ENCODE data around the gene C12orf42. TPM values are rescaled to one million over a fixed set of nuclear protein-coding genes. Genes with fewer than 3 reads are reported as not detected.

C12orf42 gene
- total RNA-seq, 4 donors from 2014 or later = not detected

DNA sequence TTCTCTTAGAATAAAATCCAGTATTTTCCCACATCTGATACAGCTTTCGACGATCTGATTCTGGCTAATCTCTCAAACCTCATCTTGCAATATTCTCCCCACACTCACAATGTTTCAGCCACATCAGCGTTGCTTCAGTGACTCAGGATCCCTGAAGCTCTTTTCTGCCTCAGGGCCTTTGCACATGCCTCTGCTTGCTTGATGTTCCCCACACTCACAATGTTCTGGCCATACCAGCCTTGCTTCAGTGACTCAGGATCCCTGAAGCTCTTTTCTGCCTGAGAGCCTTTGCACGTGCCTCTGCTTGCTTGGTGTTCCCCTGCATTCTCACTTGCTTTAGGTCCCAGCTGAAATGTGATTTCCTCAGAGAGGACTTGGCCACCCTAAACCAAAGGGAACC is 2.6 kb downstream of the C12orf42 start:
- no peak for DNase-seq (ENCODE audit: low spot score in 2 of 2)
- no peak for TF ChIP-seq POLR2A (IDR thresholded peaks at IDR 0.05)
- no peak for TF ChIP-seq CTCF (IDR thresholded peaks at IDR 0.05)
- intact Hi-C loops (cut with DNase I; ENCODE audit: low total_unique reads) = no loop called here
- no peak overlapping the region for H3K4me3 ChIP-seq (ENCODE audit: low read depth, poor library complexity, severe bottlenecking)
- WGBS, 2 donors = 53 to 54% methylated on average over 4 of the region's 4 CpGs

- 58 to 65% methylated on average over 4 of the region's 4 CpGs for WGBS, 2 donors
- intact Hi-C loops (cut with DNase I; ENCODE audit: low total_unique reads) = no loop called here
- H3K4me3 ChIP-seq (ENCODE audit: low read depth, poor library complexity, severe bottlenecking) = no peak overlapping the region
- DNase-seq (ENCODE audit: low spot score in 2 of 2) = no peak
- TF ChIP-seq CTCF (IDR thresholded peaks at IDR 0.05) = no peak
- no peak for TF ChIP-seq POLR2A (IDR thresholded peaks at IDR 0.05)
Measured at GRCh38 chr12:103482365-103482764, 13.4 kb downstream of the C12orf42 start.

- whole genome bisulfite sequencing, 2 donors = 87 to 95% methylated on average over 2 of the region's 2 CpGs
- no peak overlapping the region for H3K4me3 ChIP-seq (ENCODE audit: low read depth, poor library complexity, severe bottlenecking)
- no peak for DNase-seq (ENCODE audit: low spot score in 2 of 2)
- intact Hi-C loops (cut with DNase I; ENCODE audit: low total_unique reads) = no loop called here
- TF ChIP-seq POLR2A (IDR thresholded peaks at IDR 0.05) (no peak), CTCF (IDR thresholded peaks at IDR 0.05) (no peak)
Measured at GRCh38 chr12:103475073-103475472, 20.7 kb downstream of the C12orf42 start.

DNA sequence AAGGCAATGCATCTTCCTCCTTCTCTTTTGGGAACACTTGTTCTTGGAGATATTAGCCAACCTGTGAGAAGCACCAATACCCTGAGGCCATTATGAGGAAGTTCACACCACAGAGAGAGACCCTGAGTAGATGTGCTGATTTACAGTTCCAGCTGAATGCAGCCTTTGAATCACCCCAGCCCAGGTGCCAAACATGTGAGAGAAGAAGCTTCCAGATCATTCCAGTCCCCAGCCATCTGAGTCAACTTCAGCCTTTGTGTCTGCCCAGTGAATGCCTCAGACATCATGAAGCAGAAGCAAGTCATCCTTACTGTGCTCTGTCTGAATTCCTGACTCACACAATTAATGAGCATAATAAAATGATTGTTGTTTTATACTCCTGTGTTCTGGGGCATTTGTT is 25.1 kb downstream of the C12orf42 start:
- intact Hi-C loops (cut with DNase I; ENCODE audit: low total_unique reads) = no loop called here
- no peak for DNase-seq (ENCODE audit: low spot score in 2 of 2)
- TF ChIP-seq CTCF (IDR thresholded peaks at IDR 0.05) (no peak), POLR2A (IDR thresholded peaks at IDR 0.05) (no peak)
- H3K4me3 ChIP-seq (ENCODE audit: low read depth, poor library complexity, severe bottlenecking) = no peak overlapping the region

DNA sequence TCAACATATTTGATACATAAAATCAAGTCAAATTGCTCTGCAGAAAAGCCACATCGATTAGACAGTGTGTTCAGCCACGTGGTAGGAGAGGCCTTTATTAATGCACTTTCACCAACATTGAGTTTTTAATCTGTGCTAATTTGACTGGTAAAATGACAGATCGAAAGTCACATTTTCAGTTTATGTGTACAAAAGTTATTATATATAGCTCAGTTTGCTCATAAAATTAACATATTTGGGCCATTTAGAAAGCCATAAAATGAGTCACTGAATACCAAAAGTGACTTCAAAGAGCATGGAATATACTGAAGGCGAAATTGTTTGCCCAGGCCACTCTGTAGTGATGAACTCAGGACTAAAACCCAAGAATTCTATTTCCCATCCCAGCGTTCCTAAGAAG is 26.0 kb downstream of the C12orf42 start:
- no peak for TF ChIP-seq CTCF (IDR thresholded peaks at IDR 0.05)
- no peak for TF ChIP-seq POLR2A (IDR thresholded peaks at IDR 0.05)
- intact Hi-C loops (cut with DNase I; ENCODE audit: low total_unique reads) = no loop called here
- 66 to 68% methylated on average over 5 of the region's 5 CpGs for WGBS, 2 donors
- no peak for DNase-seq (ENCODE audit: low spot score in 2 of 2)
- H3K4me3 ChIP-seq (ENCODE audit: low read depth, poor library complexity, severe bottlenecking) = no peak overlapping the region

DNA sequence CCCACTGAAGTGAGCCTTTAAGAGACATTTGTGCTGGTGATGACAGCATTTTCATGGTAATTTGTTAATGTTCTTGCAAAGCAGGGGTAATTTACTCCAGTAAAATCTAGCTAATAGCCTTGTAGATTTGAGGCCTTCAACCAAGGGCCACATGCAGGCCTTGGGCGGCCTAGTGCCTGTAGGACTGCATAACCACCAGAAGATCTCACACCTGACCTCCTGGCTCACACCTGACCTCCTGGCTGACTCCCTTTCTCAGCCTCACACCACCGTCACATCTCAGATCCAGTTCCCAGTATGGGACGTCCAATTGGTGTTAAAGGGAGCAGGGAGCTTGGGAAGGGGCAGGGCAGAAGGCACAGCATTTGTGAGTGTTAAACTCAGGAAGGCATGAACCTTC is 26.9 kb downstream of the C12orf42 start:
- WGBS, 2 donors = 69 to 82% methylated on average over 3 of the region's 3 CpGs
- no peak for DNase-seq (ENCODE audit: low spot score in 2 of 2)
- no peak overlapping the region for H3K4me3 ChIP-seq (ENCODE audit: low read depth, poor library complexity, severe bottlenecking)
- TF ChIP-seq POLR2A (IDR thresholded peaks at IDR 0.05) (no peak), CTCF (IDR thresholded peaks at IDR 0.05) (no peak)
- intact Hi-C loops (cut with DNase I; ENCODE audit: low total_unique reads) = no loop called here

All from lower leg skin (tissue), 4 donors.